Measurements from ENCODE around the gene ZBTB40.

ZBTB40 gene

GRCh38 chr1:22473952-22474351 is 22.3 kb downstream of the ZBTB40 start:
- Histone ChIP-seq H3K36me3 (ENCODE audit: control insufficient read depth in 2 of 2, insufficient read depth in 1 of 2, low read length in 2 of 2) (no peaks in the 10 kb centered on the region), H3K27ac (ENCODE audit: extremely low read depth, low read depth, low read length) (no peak overlapping the region), H3K9me3 (ENCODE audit: control insufficient read depth, insufficient read depth, low read depth, low read length) (no peaks in the 10 kb centered on the region), H3K4me3 (ENCODE audit: low read depth, low read length) (no peak overlapping the region), H3K4me1 (ENCODE audit: control insufficient read depth, insufficient read depth, low read length) (no peaks in the 10 kb centered on the region)
- ChIA-PET CTCF (interaction anchor here (0.9 to 1.3 kb wide), 2 partner anchors 15 to 34 kb away, joined by 3 to 4 read pairs; no protein-coding TSS in a partner anchor), POLR2A (no interaction called here)
- TF ChIP-seq ZNF747 (tag by site-specific recombination; IDR thresholded peaks at IDR 0.05) (no peak), SP7 (tag by site-specific recombination; IDR thresholded peaks at IDR 0.05) (no peak), ZNF211 (tag by site-specific recombination; IDR thresholded peaks at IDR 0.05; ENCODE audit: low read depth) (no peak), MYNN (tag by site-specific recombination; IDR thresholded peaks at IDR 0.05; ENCODE audit: borderline replicate concordance) (no peak), GLIS1 (tag by site-specific recombination; IDR thresholded peaks at IDR 0.05) (no peak), ZNF416 (tag by site-specific recombination; IDR thresholded peaks at IDR 0.05) (no peak), KLF10 (tag by site-specific recombination; IDR thresholded peaks at IDR 0.05) (no peak), ZNF302 (tag by site-specific recombination; IDR thresholded peaks at IDR 0.05; ENCODE audit: low read depth) (no peak), ZNF670 (tag by site-specific recombination; IDR thresholded peaks at IDR 0.05; ENCODE audit: low read depth) (no peak), ZBTB48 (tag by site-specific recombination; IDR thresholded peaks at IDR 0.05) (no peak), ZXDB (tag by site-specific recombination; IDR thresholded peaks at IDR 0.05) (no peak), YY1 (tag by site-specific recombination; IDR thresholded peaks at IDR 0.05) (no peak)
- TF ChIP-seq, protein P1, sequence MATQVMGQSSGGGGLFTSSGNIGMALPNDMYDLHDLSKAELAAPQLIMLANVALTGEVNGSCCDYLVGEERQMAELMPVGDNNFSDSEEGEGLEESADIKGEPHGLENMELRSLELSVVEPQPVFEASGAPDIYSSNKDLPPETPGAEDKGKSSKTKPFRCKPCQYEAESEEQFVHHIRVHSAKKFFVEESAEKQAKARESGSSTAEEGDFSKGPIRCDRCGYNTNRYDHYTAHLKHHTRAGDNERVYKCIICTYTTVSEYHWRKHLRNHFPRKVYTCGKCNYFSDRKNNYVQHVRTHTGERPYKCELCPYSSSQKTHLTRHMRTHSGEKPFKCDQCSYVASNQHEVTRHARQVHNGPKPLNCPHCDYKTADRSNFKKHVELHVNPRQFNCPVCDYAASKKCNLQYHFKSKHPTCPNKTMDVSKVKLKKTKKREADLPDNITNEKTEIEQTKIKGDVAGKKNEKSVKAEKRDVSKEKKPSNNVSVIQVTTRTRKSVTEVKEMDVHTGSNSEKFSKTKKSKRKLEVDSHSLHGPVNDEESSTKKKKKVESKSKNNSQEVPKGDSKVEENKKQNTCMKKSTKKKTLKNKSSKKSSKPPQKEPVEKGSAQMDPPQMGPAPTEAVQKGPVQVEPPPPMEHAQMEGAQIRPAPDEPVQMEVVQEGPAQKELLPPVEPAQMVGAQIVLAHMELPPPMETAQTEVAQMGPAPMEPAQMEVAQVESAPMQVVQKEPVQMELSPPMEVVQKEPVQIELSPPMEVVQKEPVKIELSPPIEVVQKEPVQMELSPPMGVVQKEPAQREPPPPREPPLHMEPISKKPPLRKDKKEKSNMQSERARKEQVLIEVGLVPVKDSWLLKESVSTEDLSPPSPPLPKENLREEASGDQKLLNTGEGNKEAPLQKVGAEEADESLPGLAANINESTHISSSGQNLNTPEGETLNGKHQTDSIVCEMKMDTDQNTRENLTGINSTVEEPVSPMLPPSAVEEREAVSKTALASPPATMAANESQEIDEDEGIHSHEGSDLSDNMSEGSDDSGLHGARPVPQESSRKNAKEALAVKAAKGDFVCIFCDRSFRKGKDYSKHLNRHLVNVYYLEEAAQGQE (tag by site-specific recombination; IDR thresholded peaks at IDR 0.05), result no peak

GRCh38 chr1:22476566-22476965 is 24.9 kb downstream of the ZBTB40 start:
- ChIA-PET CTCF (no interaction called here), POLR2A (no interaction called here)
- Histone ChIP-seq H3K4me3 (ENCODE audit: low read depth, low read length) (no peak overlapping the region), H3K27ac (ENCODE audit: extremely low read depth, low read depth, low read length) (no peak overlapping the region), H3K9me3 (ENCODE audit: control insufficient read depth, insufficient read depth, low read depth, low read length) (no peaks in the 10 kb centered on the region), H3K4me1 (ENCODE audit: control insufficient read depth, insufficient read depth, low read length) (no peaks in the 10 kb centered on the region), H3K36me3 (ENCODE audit: control insufficient read depth in 2 of 2, insufficient read depth in 1 of 2, low read length in 2 of 2) (no peaks in the 10 kb centered on the region)
- no peak for TF ChIP-seq HOXC10 (CRISPR knock-in tag; IDR thresholded peaks at IDR 0.05)

DNA sequence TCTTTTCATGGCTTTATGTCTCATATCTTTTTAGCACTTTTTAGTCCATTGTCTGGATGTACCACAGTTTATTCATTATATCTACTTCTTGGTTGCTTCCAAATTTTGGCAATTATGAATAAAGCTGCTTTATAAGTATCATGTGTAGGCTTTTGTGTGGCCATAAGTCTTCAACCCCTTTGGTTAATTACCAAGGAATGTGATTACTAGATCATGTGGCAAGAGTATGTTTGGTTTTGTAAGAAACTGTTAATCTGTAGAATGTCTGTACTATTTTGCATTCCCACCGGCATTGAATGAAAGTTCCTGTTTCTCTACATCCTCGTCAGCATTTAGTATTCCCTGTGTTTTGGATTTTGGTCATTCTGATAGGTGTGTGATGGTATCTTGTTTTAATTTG is 31.5 kb downstream of the ZBTB40 start:
- ChIA-PET POLR2A (no interaction called here), CTCF (no interaction called here)
- Histone ChIP-seq H3K9me3 (ENCODE audit: control insufficient read depth, insufficient read depth, low read depth, low read length) (no peaks in the 10 kb centered on the region), H3K4me3 (ENCODE audit: low read depth, low read length) (no peak overlapping the region), H3K27ac (ENCODE audit: extremely low read depth, low read depth, low read length) (no peak overlapping the region), H3K36me3 (ENCODE audit: control insufficient read depth in 2 of 2, insufficient read depth in 1 of 2, low read length in 2 of 2) (no peaks in the 10 kb centered on the region), H3K4me1 (ENCODE audit: control insufficient read depth, insufficient read depth, low read length) (no peaks in the 10 kb centered on the region)
- TF ChIP-seq ZNF610 (tag by site-specific recombination; IDR thresholded peaks at IDR 0.05; ENCODE audit: borderline replicate concordance) (no peak), ZFP3 (tag by site-specific recombination; IDR thresholded peaks at IDR 0.05; ENCODE audit: low read depth) (no peak), ZNF555 (tag by site-specific recombination; conservative IDR thresholded peaks at IDR 0.05) (no peak), ZNF585B (tag by site-specific recombination; IDR thresholded peaks at IDR 0.05) (no peak), ZNF654 (tag by site-specific recombination; IDR thresholded peaks at IDR 0.05; ENCODE audit: low read depth) (no peak), GLIS2 (tag by site-specific recombination; IDR thresholded peaks at IDR 0.05) (no peak), ZNF292 (tag by site-specific recombination; IDR thresholded peaks at IDR 0.05; ENCODE audit: borderline replicate concordance, low read depth) (no peak), ZNF830 (tag by site-specific recombination; IDR thresholded peaks at IDR 0.05; ENCODE audit: low read depth) (no peak), ZNF302 (tag by site-specific recombination; IDR thresholded peaks at IDR 0.05; ENCODE audit: low read depth) (no peak), ZNF549 (tag by site-specific recombination; IDR thresholded peaks at IDR 0.05) (no peak)
- TF ChIP-seq, protein P2, sequence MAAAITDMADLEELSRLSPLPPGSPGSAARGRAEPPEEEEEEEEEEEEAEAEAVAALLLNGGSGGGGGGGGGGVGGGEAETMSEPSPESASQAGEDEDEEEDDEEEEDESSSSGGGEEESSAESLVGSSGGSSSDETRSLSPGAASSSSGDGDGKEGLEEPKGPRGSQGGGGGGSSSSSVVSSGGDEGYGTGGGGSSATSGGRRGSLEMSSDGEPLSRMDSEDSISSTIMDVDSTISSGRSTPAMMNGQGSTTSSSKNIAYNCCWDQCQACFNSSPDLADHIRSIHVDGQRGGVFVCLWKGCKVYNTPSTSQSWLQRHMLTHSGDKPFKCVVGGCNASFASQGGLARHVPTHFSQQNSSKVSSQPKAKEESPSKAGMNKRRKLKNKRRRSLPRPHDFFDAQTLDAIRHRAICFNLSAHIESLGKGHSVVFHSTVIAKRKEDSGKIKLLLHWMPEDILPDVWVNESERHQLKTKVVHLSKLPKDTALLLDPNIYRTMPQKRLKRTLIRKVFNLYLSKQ (tag by site-specific recombination; IDR thresholded peaks at IDR 0.05; ENCODE audit: borderline replicate concordance), result no peak
- TF ChIP-seq, protein P3, sequence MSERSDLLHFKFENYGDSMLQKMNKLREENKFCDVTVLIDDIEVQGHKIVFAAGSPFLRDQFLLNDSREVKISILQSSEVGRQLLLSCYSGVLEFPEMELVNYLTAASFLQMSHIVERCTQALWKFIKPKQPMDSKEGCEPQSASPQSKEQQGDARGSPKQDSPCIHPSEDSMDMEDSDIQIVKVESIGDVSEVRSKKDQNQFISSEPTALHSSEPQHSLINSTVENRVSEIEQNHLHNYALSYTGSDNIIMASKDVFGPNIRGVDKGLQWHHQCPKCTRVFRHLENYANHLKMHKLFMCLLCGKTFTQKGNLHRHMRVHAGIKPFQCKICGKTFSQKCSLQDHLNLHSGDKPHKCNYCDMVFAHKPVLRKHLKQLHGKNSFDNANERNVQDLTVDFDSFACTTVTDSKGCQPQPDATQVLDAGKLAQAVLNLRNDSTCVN (tag by site-specific recombination; optimal IDR thresholded peaks at IDR 0.05), result no peak
